Activated CD4-positive, alpha-beta T cell treated with anti-CD3 and anti-CD28 coated beads, Interleukin-2, amount 10 ng/mL, durations not matched to agents 24 days and 14 days (primary cell): Measurements from ENCODE around the gene LRRC1. TPM values are rescaled to one million over a fixed set of nuclear protein-coding genes. Genes with fewer than 3 reads are reported as not detected.

Experiments used
- DNase-seq: peaks from one replicate; pipeline ENCODE4 v3.0.0; 2022
- H3K27ac Mint-ChIP-seq: one replicate; pipeline ENCODE4 v1.8.0; 2022; ENCODE audit warnings: mild to moderate bottlenecking, mixed read lengths
- H3K27me3 Mint-ChIP-seq: one replicate; pipeline ENCODE4 v1.8.0; 2022; ENCODE audit warnings: mixed read lengths
- H3K36me3 Mint-ChIP-seq: one replicate; pipeline ENCODE4 v1.8.0; 2022; ENCODE audit warnings: low read depth, mild to moderate bottlenecking, mixed read lengths
- H3K4me1 Mint-ChIP-seq: one replicate; pipeline ENCODE4 v1.8.0; 2021; ENCODE audit warnings: mixed read lengths
- H3K4me3 Mint-ChIP-seq: one replicate; pipeline ENCODE4 v1.8.0; 2022; ENCODE audit warnings: mild to moderate bottlenecking, moderate library complexity, mixed read lengths
- H3K9me3 Mint-ChIP-seq: one replicate; pipeline ENCODE4 v1.8.0; 2021; ENCODE audit warnings: mixed read lengths
- intact Hi-C: fragments of 100-400 bp; cut with micrococcal nuclease; formaldehyde crosslinking; loops from one replicate; pipeline ENCODE4 v1.15.1; 2023
- total RNA-seq: library from RNA; stranded (reverse); gene quantifications from 2 replicates; pipeline ENCODE4 v1.2.3, GENCODE V29; 2022

Gene LRRC1
- total RNA-seq, 1 donor from 2014 or later, result 2.7 TPM

DNA sequence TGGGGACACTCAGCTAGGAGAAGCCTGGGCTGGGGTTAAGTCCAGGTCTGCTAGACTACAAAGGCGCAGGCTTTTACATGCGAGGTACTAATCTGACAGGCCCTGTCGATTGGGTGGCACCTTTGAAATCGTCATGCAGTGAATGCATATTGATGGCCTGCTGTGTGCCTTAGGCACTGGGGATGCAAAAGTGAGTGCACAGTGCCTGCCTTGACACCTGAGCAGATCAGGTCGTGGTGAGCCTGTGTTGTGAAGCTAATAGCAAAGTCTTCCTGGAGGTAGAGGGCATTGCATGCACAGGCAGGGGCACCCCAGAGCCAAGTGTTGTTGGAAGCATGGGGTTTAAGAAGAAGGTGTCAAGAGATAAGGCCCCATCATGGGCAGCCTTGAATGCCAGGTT is 16.9 kb downstream of the LRRC1 start:
- DNase-seq, result no peak
- H3K9me3 Mint-ChIP-seq, result no peaks in the 10 kb centered on the region
- no peak overlapping the region for H3K27ac Mint-ChIP-seq
- no peaks in the 10 kb centered on the region for H3K4me1 Mint-ChIP-seq
- no peaks in the 10 kb centered on the region for H3K27me3 Mint-ChIP-seq
- no peak overlapping the region for H3K4me3 Mint-ChIP-seq
- intact Hi-C loops, result no loop called here
- H3K36me3 Mint-ChIP-seq, result no peaks in the 10 kb centered on the region

GRCh38 chr6:53813096-53813495 is 18.3 kb downstream of the LRRC1 start:
- intact Hi-C loops, result no loop called here
- Mint-ChIP-seq H3K36me3 (no peaks in the 10 kb centered on the region), H3K27me3 (no peaks in the 10 kb centered on the region), H3K4me3 (no peak overlapping the region), H3K27ac (no peak overlapping the region), H3K4me1 (no peaks in the 10 kb centered on the region), H3K9me3 (no peaks in the 10 kb centered on the region)
- DNase-seq, result no peak

DNA sequence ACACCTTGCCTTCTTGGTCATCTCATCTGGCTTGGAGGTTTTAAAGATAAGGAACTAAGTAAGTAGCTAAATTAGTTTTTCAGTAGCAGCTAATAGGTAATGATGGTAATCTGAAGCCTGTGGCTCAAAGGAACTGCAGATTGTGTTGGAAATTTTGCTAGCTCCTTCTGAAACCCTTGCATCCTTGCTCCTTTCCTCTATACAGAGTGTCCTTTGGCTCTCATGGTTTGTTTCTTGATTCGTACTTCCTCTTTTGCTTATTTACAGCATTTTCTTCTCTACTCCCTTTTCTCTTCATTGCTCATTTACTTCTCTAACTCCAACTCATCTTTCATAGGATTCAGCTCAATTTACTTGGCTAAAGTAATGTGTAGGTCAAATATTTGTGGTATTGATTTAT is 19.0 kb downstream of the LRRC1 start:
- H3K36me3 Mint-ChIP-seq, result no peaks in the 10 kb centered on the region
- no peaks in the 10 kb centered on the region for H3K27me3 Mint-ChIP-seq
- no peak for DNase-seq
- no peak overlapping the region for H3K4me3 Mint-ChIP-seq
- intact Hi-C loops, result no loop called here
- H3K4me1 Mint-ChIP-seq, result peaks cover 1% of the 10 kb centered on the region
- no peak overlapping the region for H3K27ac Mint-ChIP-seq
- H3K9me3 Mint-ChIP-seq, result no peaks in the 10 kb centered on the region

DNA sequence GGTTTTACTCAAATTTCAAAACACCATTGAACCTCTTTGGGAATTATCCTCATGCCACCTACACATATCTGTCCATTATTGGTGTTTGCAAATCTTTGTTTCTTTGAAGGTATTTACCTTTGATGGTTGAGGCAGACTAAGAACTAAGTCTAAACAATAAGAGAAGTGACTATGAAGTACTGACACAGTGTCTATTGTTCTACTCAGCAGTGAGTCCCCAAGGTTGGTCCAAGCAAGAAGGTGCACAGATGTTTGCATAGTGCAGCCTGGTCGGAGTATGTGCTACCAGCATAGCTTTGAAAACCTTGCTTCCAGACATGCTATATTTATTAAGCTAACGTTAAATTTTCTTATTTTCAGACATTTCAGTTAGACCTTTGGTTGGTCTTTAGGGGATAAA is 19.5 kb downstream of the LRRC1 start:
- intact Hi-C loops, result no loop called here
- H3K4me1 Mint-ChIP-seq, result peaks cover 4% of the 10 kb centered on the region

DNA sequence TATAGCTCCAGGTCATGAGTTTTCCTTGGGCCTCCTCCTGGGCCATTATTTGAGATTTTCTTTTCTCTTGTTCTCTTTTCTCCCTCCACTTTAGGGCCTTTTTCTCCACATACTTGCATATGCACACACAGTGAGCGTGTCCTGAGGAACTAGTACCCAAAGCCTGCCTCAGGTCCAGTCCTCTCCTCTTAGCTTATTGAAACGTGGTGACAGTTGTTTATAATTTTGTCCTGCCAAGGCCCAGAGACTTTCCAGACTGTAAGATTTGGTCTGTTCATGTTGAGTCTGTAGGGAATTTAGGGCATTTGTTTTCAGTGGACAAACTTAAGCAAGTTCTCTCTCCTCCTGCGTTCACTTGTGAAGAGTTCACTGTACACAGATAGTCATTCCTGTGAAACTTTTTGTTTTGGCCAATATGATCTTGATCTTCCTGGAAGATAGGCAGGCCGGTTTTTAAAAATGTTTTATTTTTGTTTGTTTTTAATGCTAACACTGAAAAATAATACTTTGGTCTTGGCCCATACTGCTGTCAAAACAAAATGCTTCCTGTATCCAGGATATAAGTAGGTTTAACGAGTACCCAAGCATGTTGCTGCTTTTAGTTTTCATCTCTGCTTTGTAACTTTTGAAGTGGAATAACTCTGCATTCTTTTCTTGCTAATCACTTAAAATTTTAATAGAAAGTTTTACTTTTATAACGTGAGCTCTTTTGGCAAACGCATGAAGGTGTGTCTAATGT is 20.7 kb downstream of the LRRC1 start:
- Mint-ChIP-seq H3K4me3 (no peak overlapping the region), H3K36me3 (no peaks in the 10 kb centered on the region), H3K27ac (no peak overlapping the region), H3K27me3 (no peaks in the 10 kb centered on the region), H3K4me1 (peaks cover 4% of the 10 kb centered on the region), H3K9me3 (no peaks in the 10 kb centered on the region)
- intact Hi-C loops, result no loop called here
- no peak for DNase-seq

More for the DNA sequence above, 19.5 kb downstream of the LRRC1 start:
- no peaks in the 10 kb centered on the region for H3K27me3 Mint-ChIP-seq
- H3K27ac Mint-ChIP-seq, result no peak overlapping the region
- no peaks in the 10 kb centered on the region for H3K9me3 Mint-ChIP-seq
- H3K4me3 Mint-ChIP-seq, result no peak overlapping the region
- H3K36me3 Mint-ChIP-seq, result no peaks in the 10 kb centered on the region
- no peak for DNase-seq

- Mint-ChIP-seq H3K4me3 (no peak overlapping the region), H3K9me3 (no peaks in the 10 kb centered on the region), H3K27ac (no peak overlapping the region), H3K27me3 (no peaks in the 10 kb centered on the region), H3K36me3 (no peaks in the 10 kb centered on the region), H3K4me1 (peaks cover 4% of the 10 kb centered on the region)
- intact Hi-C loops, result no loop called here
- DNase-seq, result no peak
Observed at GRCh38 chr6:53818858-53819609, 24.2 kb downstream of the LRRC1 start.

DNA sequence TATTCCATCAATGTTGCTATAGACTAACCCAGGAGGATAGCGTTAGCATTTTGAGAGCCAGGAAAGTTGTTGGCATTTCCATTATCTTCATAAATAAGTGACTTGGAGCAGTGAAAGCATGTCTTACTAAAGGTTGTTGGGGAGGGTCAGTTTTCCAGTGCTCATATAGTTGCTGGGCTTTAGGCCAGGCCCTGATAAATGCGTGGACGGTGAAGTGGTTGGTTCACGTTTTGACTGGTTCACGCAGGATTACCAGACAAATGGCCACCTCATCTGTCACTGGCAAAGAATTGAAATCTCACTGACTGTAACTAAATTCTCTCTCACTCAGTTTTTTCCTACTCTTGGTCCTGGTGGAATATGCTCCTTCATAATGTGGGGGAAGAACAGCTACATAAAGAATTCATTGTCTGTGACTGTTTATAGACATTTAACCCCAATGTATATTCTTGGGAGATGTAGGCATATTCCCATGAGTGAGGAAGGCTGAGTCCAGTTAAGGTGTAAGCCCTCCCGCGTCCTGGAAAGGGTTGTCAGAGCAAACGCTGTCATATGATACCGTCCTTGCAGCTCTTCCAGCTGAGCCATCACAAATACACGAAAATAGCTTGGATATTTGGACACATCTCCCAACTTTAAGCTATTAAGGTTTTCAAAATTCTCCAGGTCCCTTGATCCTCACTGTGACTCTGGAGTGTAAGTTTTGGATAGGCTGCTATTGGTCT is 27.8 kb downstream of the LRRC1 start:
- intact Hi-C loops, result no loop called here
- Mint-ChIP-seq H3K9me3 (no peaks in the 10 kb centered on the region), H3K27ac (no peak overlapping the region), H3K27me3 (no peaks in the 10 kb centered on the region), H3K4me1 (peaks cover 8% of the 10 kb centered on the region), H3K4me3 (no peak overlapping the region), H3K36me3 (no peaks in the 10 kb centered on the region)
- DNase-seq, result no peak

GRCh38 chr6:53824714-53825113 is 29.9 kb downstream of the LRRC1 start:
- H3K27me3 Mint-ChIP-seq, result no peaks in the 10 kb centered on the region
- no peaks in the 10 kb centered on the region for H3K36me3 Mint-ChIP-seq
- H3K4me3 Mint-ChIP-seq, result no peak overlapping the region
- no peak overlapping the region for H3K27ac Mint-ChIP-seq
- H3K9me3 Mint-ChIP-seq, result no peaks in the 10 kb centered on the region
- DNase-seq, result peak; percentile 24
- intact Hi-C loops, result no loop called here
- H3K4me1 Mint-ChIP-seq, result peaks cover 5% of the 10 kb centered on the region

DNA sequence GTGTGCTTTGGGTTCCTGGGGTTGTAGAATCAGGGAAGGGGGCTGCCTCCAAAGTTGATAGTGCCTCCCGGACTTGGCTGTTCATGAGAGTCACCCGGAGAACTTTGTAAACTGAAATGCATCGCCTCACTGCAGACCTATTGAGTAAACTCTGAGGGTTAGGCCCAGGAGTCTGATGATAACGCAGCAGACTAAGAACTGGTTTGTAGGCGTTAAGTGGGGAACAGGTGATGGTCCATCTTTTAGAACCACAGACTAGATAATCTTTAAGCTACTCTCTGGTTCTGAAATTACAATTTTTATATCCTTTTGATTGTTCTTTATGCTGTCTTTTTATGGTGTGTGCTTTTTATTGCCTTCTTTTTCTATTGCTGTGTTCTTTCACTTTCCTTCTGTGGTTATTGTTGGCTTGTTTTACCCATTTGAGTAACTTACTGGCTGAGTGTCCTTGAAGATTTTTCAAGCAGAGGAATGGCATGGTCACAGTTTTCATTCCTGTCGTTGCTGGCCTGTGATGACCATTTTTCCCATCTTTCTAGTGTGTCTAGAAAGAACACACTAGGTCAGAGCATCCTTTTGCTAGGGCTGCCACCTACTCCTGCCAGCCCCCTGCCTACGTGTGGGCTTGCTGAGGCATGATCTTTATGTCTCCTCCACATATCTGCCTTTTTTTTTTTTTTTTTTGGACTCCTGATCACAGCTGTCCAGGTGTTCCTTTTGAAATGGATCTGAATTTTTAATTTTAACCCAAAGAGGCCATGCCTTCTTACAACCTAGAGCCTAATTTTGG is 30.9 kb downstream of the LRRC1 start:
- Mint-ChIP-seq H3K9me3 (no peaks in the 10 kb centered on the region), H3K36me3 (no peaks in the 10 kb centered on the region), H3K4me1 (peaks cover 5% of the 10 kb centered on the region), H3K4me3 (no peak overlapping the region), H3K27me3 (no peaks in the 10 kb centered on the region), H3K27ac (no peak overlapping the region)
- DNase-seq, result no peak
- intact Hi-C loops, result no loop called here

DNA sequence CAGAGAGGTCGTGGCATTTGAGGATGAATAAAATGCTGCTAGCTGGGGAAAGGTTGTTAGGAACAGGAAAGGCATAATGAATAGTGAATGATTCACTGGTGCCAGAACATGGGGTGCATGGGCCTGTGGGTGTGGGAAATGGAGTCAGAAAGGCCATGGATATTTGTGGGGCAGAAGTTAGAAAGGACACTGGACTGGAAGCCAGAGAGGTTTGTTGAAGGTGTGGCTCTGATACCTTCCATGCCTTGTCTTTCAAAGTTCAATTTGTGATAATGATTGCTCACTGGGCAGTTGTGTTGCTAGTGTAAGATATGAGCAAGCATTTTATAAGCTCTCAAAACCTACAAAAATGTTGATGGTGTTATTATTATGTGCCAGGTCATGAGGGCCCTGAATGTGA is 32.7 kb downstream of the LRRC1 start:
- no peaks in the 10 kb centered on the region for H3K9me3 Mint-ChIP-seq
- H3K36me3 Mint-ChIP-seq, result no peaks in the 10 kb centered on the region
- no peak overlapping the region for H3K27ac Mint-ChIP-seq
- peak; percentile 23 for DNase-seq
- peaks cover 5% of the 10 kb centered on the region for H3K4me1 Mint-ChIP-seq
- no peak overlapping the region for H3K4me3 Mint-ChIP-seq
- intact Hi-C loops, result no loop called here
- no peaks in the 10 kb centered on the region for H3K27me3 Mint-ChIP-seq

DNA sequence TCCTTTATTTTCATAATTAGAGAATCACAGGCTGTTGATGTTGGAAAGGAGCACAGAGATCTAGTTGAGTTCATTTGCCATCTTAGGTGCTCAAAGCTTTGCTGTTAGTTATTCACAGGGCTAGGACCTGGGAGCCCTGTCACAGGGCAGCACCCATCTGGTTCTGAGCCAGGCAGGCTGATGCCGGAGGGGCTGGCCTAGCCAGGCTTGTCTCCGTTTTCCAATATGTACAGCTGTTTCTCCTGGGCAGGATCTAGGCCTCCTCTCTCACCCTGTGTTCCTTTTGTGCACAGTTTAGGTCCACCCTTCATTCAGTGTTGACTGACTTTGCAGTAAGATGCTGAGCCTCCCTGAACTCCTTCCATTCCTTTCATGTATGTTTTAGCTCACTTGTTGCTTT is 33.4 kb downstream of the LRRC1 start:
- H3K36me3 Mint-ChIP-seq, result no peaks in the 10 kb centered on the region
- no peak overlapping the region for H3K4me3 Mint-ChIP-seq
- no peaks in the 10 kb centered on the region for H3K27me3 Mint-ChIP-seq
- H3K9me3 Mint-ChIP-seq, result no peaks in the 10 kb centered on the region
- DNase-seq, result peak; percentile 15
- intact Hi-C loops, result no loop called here
- no peak overlapping the region for H3K27ac Mint-ChIP-seq
- peaks cover 5% of the 10 kb centered on the region for H3K4me1 Mint-ChIP-seq

- H3K4me1 Mint-ChIP-seq, result peaks cover 5% of the 10 kb centered on the region
- peak; percentile 30 for DNase-seq
- H3K36me3 Mint-ChIP-seq, result no peaks in the 10 kb centered on the region
- no peaks in the 10 kb centered on the region for H3K9me3 Mint-ChIP-seq
- H3K27ac Mint-ChIP-seq, result no peak overlapping the region
- H3K4me3 Mint-ChIP-seq, result no peak overlapping the region
- H3K27me3 Mint-ChIP-seq, result peaks cover 2% of the 10 kb centered on the region
- intact Hi-C loops, result no loop called here
Observed at GRCh38 chr6:53828966-53829697, 34.3 kb downstream of the LRRC1 start.

GRCh38 chr6:53829698-53830221 is 35.0 kb downstream of the LRRC1 start:
- Mint-ChIP-seq H3K4me1 (peaks cover 5% of the 10 kb centered on the region), H3K27me3 (peaks cover 2% of the 10 kb centered on the region), H3K4me3 (no peak overlapping the region), H3K27ac (no peak overlapping the region), H3K36me3 (no peaks in the 10 kb centered on the region), H3K9me3 (no peaks in the 10 kb centered on the region)
- DNase-seq, result peak; percentile 35
- intact Hi-C loops, result loop anchor here (10.0 kb wide), 1 partner anchor 135 kb away; no protein-coding TSS in a partner anchor
